HG03159 (cell line): ENCODE data around the gene OXSR1.
A peak's percentile ranks its signal among the peaks of the same experiment; 100 is the strongest.

Experiments used
- ATAC-seq: cut with Tn5 transposase; IDR thresholded peaks from one replicate; pipeline ENCODE4 v1.9.1; 2021; ENCODE audit warnings: mild to moderate bottlenecking, moderate library complexity; ENCODE audit not compliant: unreplicated experiment

OXSR1 gene

DNA sequence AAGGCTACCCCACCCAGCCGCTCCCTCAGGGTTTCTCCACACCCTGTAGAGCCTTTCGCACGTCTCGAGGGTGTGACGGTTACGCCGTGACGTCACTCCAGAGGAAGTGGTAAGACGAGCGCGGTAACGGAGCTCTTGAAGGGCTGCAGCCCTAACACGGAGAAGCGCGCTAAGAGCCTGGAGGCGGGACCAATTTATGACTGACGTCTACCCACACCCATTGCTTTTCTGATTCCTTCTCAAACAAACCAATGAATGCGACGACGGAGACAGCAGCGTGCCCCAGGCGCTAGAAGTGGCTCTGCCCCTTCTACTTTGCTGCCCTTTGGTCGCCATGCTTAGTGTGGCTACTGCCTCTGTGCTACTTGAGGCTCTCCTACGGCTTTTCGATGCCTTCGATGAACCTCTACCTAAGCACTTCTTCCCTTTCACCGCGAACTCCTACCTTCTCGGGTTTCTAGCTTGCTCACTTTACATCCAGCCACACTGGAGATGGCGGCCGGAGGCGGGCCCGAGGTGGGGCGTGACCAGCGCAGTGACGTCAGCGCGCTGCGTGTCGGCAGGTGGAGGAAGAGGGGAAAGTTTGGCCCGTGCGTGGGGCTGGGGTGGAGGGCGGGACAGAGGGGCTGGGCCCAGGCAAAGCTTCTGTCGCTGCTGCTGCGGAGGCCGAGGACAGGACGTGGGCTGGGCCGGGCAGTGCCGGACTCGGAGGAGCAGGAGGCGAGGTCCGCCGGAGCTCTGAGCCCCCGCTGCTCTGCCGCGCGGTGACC lies at the start of gene OXSR1:
OXSR1 (plus strand) TSS at position 586 of the 770 bp plus-strand sequence. CDS start 340 bp downstream, outside the sequence.
- peak; percentile 92 for ATAC-seq

DNA sequence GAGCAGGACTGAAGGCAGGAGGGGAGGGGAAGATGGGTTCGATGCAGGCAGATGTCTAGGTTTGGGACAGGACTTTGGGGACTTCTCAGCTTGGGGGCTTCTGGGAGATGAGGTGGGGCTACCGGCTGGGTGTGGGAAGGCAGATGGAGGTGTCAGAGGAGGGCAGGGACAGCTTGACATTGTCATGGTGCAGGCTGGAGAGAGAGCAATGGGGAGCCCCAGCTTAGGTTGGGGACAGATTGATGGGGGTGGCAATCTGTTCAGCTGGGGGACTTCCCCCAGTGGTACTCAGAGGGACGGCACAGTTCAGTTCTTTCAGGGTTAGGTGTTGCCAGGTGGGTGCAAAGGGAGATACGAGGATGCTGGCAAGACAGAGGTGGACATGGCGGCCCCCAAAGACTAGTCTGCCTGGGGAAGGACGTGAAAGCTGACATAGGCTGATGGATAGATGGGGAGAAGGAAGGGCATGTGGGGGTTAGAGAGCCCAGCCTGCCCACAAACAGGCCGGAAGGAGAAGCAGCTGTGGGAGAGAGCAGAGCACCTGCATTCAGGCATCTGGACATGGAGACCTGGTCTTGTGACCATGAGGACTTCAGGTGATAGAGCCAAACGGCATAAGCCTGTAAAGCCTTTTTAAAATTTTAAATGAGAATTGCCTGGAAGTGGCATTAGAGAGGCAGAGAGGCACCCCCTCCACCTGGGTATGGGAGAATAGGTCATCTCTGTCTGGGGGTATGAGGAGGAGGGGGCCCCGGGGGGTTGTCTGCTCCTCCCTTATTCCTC lies 49.5 kb upstream of the OXSR1 start:
- no peak for ATAC-seq

DNA sequence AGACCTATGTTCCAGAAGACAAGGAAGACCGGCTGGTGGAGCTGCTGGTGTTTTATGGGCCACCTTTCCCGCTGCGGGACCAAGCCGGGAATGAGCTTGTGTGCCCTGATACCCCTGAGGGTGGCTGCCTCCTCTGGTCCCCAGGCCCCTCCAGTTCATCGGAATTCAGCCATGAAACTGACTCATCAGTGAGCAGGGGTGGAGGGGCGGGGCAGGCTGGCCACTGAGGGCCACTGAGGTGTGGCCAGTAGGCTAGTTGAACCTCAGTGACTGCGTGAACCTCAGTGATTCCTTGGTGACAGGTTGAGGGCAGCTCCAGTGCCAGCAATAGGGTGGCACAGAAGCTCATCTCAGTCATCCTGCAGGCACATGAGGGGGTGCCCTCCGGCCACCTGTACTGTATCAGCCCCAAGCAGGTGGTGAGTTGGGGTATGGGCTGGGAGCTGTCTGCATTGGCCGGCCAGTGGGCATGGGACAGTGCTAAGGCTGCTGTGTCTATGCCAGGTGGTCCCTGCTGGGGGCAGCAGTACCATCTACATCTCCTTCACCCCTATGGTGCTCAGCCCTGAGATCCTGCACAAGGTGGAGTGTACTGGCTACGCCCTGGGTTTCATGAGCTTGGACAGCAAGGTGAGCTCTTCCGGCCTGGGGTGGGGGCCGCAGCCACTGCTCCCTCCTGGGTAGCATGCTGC lies 48.7 kb upstream of the OXSR1 start:
- ATAC-seq: no peak

DNA sequence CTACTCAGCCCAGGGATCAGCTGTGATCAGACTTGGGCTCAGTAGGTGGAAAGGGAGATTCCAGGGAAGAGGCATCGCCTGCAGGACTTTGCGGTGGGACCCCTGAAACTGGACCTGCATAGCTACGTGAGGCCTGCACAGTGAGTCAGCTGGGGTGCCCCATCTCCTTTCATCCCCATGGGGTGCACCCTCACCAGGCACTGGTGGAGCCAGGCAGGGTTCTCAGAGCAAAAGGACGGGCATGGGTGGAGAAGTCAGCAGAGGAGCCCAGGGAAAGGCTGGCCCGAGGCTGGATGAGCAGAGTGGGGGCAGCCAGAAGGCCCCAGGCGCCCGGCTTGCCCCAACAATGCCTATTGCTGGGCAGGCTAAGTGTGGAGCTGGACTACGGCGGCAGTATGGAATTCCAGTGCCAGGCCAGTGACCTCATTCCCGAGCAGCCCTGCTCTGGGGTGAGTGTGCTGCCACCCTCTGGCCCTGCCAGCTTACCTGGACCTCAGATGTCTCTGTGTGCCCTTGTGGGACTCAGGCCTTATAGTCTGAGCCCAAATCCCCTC lies 48.1 kb upstream of the OXSR1 start:
- no peak for ATAC-seq

DNA sequence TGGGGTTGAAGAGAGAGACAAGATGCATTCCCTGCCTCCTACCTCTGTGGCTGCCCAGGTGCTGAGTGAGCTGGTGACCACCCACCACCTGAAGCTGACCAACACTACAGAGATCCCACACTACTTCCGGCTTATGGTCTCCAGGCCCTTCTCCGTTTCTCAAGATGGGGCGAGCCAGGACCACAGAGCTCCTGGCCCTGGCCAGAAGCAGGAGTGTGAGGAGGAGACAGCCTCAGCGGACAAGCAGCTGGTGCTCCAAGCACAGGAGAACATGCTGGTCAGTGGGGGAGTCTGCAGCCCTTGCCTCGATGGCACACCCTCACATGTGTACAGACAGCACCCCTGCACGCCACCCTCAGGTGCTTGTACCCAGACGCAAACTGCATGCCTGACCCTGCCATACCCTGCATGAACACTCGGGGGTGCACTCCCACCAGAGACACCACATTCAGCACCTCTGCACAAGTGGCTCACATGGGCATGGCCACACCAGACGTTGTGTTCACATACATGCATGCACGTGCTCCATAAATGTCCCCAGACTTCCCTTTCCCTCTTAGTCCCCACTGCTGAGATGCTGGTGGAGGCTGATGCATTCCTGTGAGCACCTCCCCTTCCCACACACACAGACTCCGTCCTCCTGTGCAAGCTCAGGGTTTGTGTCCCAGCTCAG lies 47.5 kb upstream of the OXSR1 start:
- ATAC-seq: peak; percentile 78

DNA sequence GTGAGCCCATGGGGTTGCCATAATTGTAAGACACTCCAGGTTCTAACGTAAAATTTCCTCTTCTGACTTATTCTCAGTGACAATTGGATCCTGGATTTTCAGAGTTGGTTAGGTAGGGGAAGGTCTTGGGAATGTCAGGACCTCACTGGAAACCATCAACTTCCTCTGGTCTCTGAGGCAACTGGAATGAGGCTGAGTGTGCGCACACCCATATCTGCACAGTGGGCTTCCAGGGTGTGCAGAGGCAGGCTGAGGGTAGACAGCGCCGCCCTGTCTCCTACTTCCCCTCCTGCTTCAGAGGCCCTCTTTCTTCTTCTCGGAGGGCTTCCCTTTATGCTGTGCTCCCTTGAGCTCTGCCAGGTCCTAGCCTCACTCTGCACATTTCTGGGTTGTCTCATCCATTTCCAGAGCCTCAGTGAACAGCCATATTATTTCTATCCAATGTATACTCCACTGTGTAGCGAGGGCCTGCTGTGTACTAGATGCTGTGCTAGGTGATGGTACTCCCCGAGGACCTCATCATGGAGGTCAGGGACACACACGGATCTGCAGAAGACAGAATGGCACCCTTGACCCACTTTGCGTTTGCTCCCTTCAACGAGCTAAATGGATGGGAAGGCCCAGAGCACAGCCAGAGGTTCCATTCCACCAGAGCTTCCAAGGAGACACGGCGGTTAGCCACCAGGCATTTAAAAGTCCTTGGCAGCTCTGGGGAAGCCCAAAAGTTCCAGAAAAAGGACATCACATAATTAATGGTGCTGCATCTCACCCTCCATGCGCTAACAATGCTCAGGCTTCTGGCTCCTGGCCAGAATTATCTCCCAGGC lies 46.7 kb upstream of the OXSR1 start:
- no peak for ATAC-seq

DNA sequence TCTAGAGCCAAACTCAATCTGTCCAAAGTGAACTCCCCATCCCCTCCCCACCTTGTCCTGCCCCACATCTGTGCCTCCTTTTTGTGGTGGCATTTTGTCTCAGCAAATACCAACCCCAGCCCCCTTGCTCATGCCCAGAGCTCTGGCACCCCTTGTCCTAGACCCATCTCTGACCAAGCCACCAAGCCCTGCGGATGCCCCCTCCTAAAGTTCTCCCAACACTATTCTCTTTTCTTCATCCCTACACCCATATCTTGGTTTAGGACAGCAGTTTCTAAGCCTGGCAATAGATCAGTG lies 46.1 kb upstream of the OXSR1 start:
- ATAC-seq: no peak

DNA sequence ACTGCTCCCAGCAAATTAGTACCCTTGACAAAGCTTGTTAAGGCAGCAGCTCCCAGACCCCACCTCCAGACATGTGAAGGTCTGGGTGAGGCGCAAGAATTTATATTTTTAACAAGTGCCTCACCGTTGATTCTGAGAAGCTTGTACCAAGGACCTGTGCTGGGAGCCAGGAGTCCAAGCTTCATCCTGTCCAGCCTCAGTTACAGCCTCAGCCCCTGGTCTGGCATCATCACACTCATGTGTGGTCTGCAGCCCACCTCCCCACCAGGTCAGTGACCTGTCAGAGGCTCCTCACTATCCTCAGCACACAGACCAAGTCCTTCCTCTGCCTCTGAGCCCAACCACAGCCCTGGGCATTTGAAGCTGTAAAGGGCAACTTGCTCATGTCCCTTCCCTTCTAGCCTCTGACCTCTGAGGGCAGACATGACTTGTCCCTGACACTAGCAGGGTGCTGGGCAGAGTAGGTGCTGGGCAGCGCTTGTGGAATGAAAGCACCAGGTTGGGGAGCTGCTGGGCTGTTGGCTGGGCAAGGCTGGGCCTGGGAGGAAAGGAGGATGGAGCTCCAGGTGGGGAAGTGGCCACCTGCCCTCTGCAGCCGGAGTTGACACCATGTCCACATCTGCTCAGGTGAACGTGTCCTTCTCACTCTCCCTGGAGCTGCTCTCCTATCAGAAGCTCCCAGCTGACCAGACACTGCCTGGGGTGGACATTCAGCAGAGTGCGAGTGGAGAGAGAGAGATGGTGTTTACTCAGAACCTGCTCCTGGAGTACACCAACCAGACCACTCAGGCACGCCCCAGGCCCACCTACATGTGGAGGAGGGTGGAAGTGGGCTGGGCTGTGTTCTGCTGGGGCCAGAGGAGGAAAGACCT lies 45.3 kb upstream of the OXSR1 start:
- ATAC-seq: no peak

DNA sequence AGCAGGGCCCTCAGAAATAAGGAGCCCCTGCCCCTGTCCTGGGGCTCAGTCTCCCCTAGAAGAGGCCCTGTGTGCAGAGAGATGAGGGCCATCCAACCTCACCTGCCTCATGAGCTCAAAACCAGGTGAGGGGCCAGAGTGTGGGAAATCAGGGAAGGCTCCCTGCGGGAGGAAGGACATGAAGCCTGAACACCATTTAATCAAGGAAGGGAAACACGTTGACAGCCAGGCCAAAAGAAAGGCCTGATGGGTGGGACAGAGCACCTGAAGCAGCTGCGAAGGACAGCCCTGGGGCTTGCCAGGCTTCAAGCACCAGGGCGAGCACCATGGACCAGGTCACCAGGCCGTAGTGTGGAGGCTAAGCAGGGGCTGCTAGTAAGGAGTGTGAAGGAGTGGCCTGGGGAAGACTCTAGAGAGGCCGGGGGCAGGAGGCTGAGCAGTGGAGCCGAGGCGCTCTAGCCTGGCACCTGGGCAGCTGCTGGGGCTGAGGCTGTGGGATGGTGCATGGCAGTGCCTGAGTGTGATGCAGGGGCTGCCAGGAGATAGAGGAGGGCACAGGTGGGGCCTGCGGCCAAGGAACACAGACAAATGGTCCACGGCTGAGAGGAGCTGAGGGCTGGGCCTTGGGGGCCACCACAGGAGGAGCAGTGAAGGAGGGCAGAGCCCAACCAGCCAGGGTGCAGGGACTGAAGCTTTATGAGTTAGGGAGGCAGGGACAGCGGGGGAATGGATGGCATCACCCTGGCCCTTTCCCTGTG lies 44.5 kb upstream of the OXSR1 start:
- ATAC-seq: no peak

DNA sequence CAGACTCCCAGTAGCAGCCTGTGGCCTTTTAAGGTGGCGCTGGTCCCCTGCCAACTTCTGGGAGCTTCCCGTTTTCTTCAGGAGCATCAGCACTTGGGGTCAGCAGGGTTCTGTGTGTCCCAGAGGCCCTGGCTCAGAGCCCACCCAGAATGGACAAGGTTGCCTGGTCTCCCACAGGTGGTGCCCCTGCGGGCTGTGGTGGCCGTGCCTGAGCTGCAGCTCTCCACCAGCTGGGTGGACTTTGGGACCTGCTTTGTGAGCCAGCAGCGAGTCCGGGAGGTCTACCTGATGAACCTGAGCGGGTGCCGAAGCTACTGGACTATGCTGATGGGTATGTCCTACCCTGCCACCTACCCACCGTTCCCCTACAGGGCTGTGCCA lies 43.9 kb upstream of the OXSR1 start:
- ATAC-seq: no peak

DNA sequence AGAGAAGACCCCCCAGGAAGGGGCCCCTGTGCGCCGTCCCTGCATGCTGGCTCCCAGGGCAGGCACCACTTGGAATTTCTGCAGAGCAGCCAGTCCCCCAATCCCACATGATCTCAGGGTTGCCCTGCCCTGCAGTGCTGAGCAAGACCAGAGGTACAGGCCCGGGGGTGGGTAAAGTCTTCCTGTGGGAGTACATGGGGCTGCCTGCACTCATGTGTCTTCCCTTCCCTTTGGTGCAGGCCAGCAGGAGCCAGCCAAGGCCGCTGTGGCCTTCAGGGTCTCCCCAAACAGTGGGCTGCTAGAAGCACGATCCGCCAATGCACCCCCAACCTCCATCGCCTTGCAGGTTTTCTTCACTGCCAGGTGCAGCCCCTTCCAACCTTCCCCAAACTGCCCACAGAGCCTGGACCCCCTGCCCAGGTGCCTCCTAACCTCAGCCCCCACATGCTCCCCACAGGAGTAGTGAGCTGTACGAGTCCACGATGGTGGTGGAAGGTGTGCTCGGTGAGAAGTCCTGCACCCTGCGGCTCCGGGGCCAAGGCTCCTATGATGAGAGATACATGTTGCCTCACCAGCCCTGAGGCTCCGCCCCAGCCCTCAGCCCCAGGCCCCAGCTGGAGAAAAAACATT lies 43.4 kb upstream of the OXSR1 start:
- no peak for ATAC-seq

DNA sequence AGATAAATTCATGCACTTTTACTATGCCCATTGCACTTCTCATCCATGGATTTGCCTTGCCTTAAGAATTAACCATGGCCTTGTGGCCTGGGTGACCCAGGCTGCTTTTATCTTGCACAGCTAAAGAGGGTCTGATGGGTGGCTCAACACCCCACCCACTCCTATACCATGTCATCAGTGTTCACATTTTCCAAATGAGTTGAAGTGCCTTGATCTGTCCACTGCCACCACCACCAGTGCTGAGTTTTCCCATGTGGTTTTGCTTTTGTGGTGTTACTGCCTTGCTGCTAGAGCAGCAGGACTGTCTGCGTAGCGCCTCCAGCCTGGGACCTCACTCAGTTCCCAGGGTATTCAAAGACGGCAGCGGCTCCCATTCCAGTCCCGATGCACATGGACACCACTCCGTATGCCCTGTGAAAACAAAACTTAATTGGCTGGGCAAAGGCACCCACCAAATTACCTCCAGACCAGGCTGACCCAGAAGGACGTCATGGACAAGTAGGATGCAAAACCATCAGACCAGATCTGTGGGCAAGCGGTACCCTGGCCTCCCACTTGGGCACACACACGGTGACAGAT lies 42.5 kb upstream of the OXSR1 start:
- no peak for ATAC-seq

DNA sequence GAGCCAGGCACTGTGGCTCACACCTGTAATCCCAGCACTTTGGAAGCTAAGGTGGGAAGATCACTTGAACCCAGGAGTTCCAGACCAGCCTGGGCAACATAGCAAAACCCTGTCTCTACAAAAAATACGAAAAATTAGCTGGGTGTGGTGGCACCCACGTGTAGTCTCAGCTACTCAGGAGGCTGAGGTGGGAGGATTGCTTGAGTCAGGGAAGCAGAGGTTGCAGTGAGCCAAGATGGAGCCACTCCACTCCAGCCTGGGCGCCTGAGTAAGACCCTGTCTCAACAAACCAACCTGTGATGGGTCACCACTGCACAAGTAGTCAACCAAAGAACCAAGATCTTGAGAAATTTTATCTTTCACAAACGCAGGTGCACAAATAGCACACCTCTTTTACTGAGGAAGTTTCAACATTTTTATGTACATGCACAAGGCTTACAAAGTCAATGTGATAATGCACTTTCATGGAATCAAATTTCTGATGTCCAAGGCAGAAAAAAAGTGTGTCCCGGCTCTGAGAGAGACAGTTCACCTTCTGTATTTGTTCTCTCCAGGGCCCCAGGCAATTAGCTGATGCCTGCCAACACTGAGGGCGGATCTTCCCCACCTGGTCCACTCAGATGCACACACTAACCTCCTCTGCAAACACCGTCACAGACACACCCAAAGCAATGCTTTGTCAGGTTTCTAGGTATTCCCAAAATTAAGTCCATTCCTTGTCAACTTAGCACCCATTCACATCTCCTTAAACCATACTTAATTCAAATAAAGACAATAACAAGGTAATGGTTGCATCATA lies 40.8 kb upstream of the OXSR1 start:
- no peak for ATAC-seq

DNA sequence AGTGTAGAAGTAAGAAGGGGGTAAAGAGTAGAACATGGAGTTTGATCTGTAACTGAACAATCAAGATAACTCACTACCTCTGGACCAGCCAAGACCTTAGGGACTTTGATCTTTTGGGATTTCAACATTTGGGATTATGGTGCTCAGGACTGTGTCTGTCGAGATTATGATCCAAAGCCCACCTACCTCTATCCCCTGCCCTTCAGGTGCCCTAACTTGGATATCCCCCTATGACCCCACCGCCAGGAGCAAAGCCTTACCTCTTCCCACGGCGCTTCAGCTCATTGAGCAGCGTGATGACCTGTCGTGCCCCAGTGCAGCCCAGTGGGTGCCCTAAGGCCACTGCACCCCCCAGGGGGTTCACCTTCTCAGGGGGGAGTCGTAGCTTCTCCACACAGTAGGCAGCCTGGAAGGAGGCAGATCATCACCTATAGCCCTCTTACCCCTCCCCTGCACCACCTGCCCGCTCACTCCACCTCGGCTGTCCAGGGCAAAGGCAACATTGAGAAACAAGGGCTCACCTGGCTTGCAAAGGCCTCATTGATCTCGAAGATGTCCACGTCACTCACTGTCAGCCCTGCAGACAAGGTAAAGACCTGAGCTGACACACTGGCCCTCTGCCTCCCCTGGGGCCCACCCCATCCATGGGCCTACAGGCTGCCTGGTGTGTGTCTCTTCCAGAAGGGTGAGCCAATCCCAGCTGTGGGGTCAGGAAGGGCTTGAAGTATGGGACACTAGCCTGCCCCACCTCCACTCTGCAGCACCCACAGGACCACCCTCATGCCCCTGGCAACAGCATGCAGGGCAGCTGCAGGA lies 39.8 kb upstream of the OXSR1 start:
- no peak for ATAC-seq

DNA sequence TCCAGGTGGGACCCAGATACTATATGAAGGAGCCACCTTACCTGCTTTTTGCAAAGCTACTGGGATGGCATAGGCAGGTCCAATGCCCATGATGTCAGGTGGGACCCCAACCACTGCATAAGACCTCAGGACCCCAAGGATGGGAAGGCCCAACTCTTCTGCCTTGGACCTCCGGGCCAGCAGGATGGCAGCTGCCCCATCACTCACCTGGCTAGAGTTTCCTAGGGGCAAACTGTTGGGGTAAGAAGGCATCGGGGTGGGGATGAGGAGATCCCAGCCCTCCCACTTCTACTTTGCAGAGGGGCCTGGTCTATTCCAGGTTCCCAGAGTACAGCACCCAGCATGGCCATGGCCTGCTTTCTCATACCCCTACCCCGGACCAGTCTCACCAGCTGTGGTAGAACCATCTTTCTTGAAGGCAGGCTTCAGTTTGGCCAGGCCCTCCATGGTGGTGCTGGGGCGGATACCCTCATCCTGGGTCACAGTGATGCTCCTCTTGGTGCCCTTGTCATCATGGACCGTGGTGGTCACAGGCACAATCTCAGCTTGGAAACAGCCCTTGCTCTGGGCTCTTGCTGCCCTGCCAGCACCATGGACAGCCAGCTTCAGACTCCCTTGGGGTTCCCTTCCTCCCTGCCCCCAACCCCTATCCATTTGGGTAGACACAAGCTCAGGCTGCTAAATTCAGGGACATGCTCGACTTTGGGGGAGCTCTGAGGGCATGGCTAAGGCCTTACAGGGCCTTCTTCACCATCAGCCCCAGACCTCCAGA lies 39.0 kb upstream of the OXSR1 start:
- no peak for ATAC-seq
